ENCODE measurements around the gene FOSL1. TPM values are rescaled to one million over a fixed set of nuclear protein-coding genes. Genes with fewer than 3 reads are reported as not detected.

Gene FOSL1
- total RNA-seq, 1 experiment from 2014 or later, result 33.7 TPM

GRCh38 chr11:65887723-65888162, 12.4 kb downstream of the FOSL1 start:
- H3K4me2 ChIP-seq (ENCODE audit: insufficient read depth, insufficient read length, low read length), result peak overlapping the region; percentile 70
- Mint-ChIP-seq H3K27me3 (ENCODE audit: low read depth) (peaks cover 17% of the 10 kb centered on the region), H3K4me1 (peaks cover 34 to 48% of the 10 kb centered on the region in 2 experiments), H3K9me3 (peaks cover 2 to 4% of the 10 kb centered on the region in 2 experiments; a peak in 2 of 5 replicates), H3K36me3 (ENCODE audit: insufficient read depth in 1 of 3, low read depth in 3 of 3) (peaks cover 30 to 55% (median 45%) of the 10 kb centered on the region in 3 experiments), H3K27ac (peak overlapping the region; percentile 18 to 99 (median 98); a peak in 4 of 7 replicates), H3K4me3 (peak overlapping the region; percentile 97 to 98)
- no peak overlapping the region for H3T11ph ChIP-seq (ENCODE audit: low read length)
- H3K4me1 ChIP-seq (ENCODE audit: insufficient read depth, low read length), result peaks cover 9% of the 10 kb centered on the region; the same call in 1 of the 2 replicates
- H3K79me2 ChIP-seq (ENCODE audit: insufficient read depth, low read length), result no peaks in the 10 kb centered on the region; the same call in 1 of the 2 replicates
- H3K18ac ChIP-seq (ENCODE audit: insufficient read length, low read depth, low read length), result no peak overlapping the region
- H3K27me3 ChIP-seq (ENCODE audit: insufficient read depth, low read length), result peaks cover 6% of the 10 kb centered on the region; the same call in 1 of the 2 replicates
- no peak overlapping the region for H3K4ac ChIP-seq (ENCODE audit: low read depth, low read length)
- H2AK5ac ChIP-seq (ENCODE audit: insufficient read length, low read length), result no peak overlapping the region
- no peak overlapping the region for H3K56ac ChIP-seq (ENCODE audit: insufficient read length, low read depth, low read length)
- no peak overlapping the region for H2BK120ac ChIP-seq (ENCODE audit: low read depth, low read length, poor library complexity, severe bottlenecking)
- no peaks in the 10 kb centered on the region for H3K79me1 ChIP-seq (ENCODE audit: insufficient read depth, low read depth, low read length, poor library complexity, severe bottlenecking)
- no peak overlapping the region for H2BK5ac ChIP-seq (ENCODE audit: insufficient read length, low read length)
- no peaks in the 10 kb centered on the region for H3K9me3 ChIP-seq (ENCODE audit: control insufficient read depth, low read depth, low read length)
- no peak overlapping the region for H2BK15ac ChIP-seq (ENCODE audit: low read depth, low read length)
- H3K14ac ChIP-seq (ENCODE audit: insufficient read depth, low read length), result peak overlapping the region; percentile 14; the same call in 1 of the 2 replicates
- peaks cover 23% of the 10 kb centered on the region for H3K23me2 ChIP-seq (ENCODE audit: insufficient read length, low read depth, low read length, poor library complexity, severe bottlenecking)
- H3K9ac ChIP-seq (ENCODE audit: extremely low read depth, insufficient read length, low read length), result peak overlapping the region; percentile 24
- no CpG with 5 or more reads among the region's 23 CpGs for WGBS (ENCODE audit: extremely low coverage, insufficient read length, low lambda C conversion rate)
- H2BK20ac ChIP-seq (ENCODE audit: low read depth, low read length, poor library complexity, severe bottlenecking), result no peak overlapping the region
- no peak overlapping the region for H4K91ac ChIP-seq (ENCODE audit: insufficient read length, low read depth, low read length)
- TF ChIP-seq CTCF (conservative IDR thresholded peaks at IDR 0.05), result no peak
- no peak overlapping the region for H4K8ac ChIP-seq (replicated peaks; ENCODE audit: insufficient read length, low read depth, low read length)
- no peaks in the 10 kb centered on the region for H4K20me1 ChIP-seq (ENCODE audit: control insufficient read depth, insufficient read depth, insufficient read length)
- H4K5ac ChIP-seq (ENCODE audit: insufficient read length, low read depth, low read length), result no peak overlapping the region
- H2BK12ac ChIP-seq (ENCODE audit: insufficient read length, low read depth, low read length), result no peak overlapping the region
- no peak overlapping the region for H3K23ac ChIP-seq (ENCODE audit: insufficient read length, low read depth, low read length)
- no peak overlapping the region for H2AFZ ChIP-seq (ENCODE audit: low read length)
- no peak for DNase-seq
- no peak overlapping the region for H3K27ac ChIP-seq (ENCODE audit: insufficient read length, low read depth, low read length)

Data from H9 (cell line).